ENCODE measurements around the gene GJB4. TPM values are rescaled to one million over a fixed set of nuclear protein-coding genes. Genes with fewer than 3 reads are reported as not detected.
A peak's percentile ranks its signal among the peaks of the same experiment; 100 is the strongest.

The GJB4 gene
- total and polyA plus RNA-seq, 4 donors: not detected

GRCh38 chr1:34787461-34788420 lies 28.2 kb downstream of the GJB4 start:
- Histone ChIP-seq H3K9me3 (ENCODE audit: control insufficient read depth in 4 of 4, low read length in 3 of 4) (no peaks in the 10 kb centered on the region), H3K4me1 (ENCODE audit: control insufficient read depth in 4 of 4, insufficient read depth in 4 of 4, low read length in 3 of 4) (peaks cover 4 to 33% (median 16%) of the 10 kb centered on the region in 4 donors), H3K4me3 (ENCODE audit: low read depth in 1 of 3, low read length in 3 of 3) (no peak overlapping the region), H3K27ac (ENCODE audit: low read depth in 1 of 2, low read length in 2 of 2) (no peak overlapping the region), H3K9ac (ENCODE audit: low read depth in 1 of 2, low read length in 2 of 2) (no peak overlapping the region), H3K36me3 (ENCODE audit: control insufficient read depth in 4 of 4, insufficient read depth in 3 of 4, low read depth in 1 of 4, low read length in 3 of 4) (no peaks in the 10 kb centered on the region), H3K27me3 (ENCODE audit: control insufficient read depth in 4 of 4, insufficient read depth in 4 of 4, low read length in 3 of 4) (no peaks in the 10 kb centered on the region)
- no peak for DNase-seq (ENCODE audit: low spot score)
- 61% methylated on average over 9 of the region's 9 CpGs for WGBS
- no peak for TF ChIP-seq YY1 (IDR thresholded peaks at IDR 0.05)
- no peak for TF ChIP-seq REST (IDR thresholded peaks at IDR 0.05)
- TF ChIP-seq, protein P1, sequence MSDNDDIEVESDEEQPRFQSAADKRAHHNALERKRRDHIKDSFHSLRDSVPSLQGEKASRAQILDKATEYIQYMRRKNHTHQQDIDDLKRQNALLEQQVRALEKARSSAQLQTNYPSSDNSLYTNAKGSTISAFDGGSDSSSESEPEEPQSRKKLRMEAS (IDR thresholded peaks at IDR 0.05): no peak
- no peak for TF ChIP-seq GABPA (IDR thresholded peaks at IDR 0.05 in 1 of 2, conservative IDR thresholded peaks at IDR 0.05 in 1 of 2)
- TF ChIP-seq SP1 (IDR thresholded peaks at IDR 0.05): peak; percentile 28
- TF ChIP-seq EGR1 (IDR thresholded peaks at IDR 0.05; ENCODE audit: low read depth in 2 of 2): no peak
- TF ChIP-seq FOXA1 (IDR thresholded peaks at IDR 0.05): no peak
- no peak for TF ChIP-seq FOXA2 (IDR thresholded peaks at IDR 0.05)
- TF ChIP-seq TAF1 (conservative IDR thresholded peaks at IDR 0.05): no peak
- TF ChIP-seq, protein P2, sequence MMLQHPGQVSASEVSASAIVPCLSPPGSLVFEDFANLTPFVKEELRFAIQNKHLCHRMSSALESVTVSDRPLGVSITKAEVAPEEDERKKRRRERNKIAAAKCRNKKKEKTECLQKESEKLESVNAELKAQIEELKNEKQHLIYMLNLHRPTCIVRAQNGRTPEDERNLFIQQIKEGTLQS (IDR thresholded peaks at IDR 0.05): no peak
- peak; percentile 66 for TF ChIP-seq NR2F2 (IDR thresholded peaks at IDR 0.05)
- no peak for TF ChIP-seq HNF4A (conservative IDR thresholded peaks at IDR 0.05)
- TF ChIP-seq HNF4G (IDR thresholded peaks at IDR 0.05): no peak
- peak; percentile 34 to 52 for TF ChIP-seq RXRA (IDR thresholded peaks at IDR 0.05)
- TF ChIP-seq JUND (IDR thresholded peaks at IDR 0.05): no peak
- TF ChIP-seq, protein P3, sequence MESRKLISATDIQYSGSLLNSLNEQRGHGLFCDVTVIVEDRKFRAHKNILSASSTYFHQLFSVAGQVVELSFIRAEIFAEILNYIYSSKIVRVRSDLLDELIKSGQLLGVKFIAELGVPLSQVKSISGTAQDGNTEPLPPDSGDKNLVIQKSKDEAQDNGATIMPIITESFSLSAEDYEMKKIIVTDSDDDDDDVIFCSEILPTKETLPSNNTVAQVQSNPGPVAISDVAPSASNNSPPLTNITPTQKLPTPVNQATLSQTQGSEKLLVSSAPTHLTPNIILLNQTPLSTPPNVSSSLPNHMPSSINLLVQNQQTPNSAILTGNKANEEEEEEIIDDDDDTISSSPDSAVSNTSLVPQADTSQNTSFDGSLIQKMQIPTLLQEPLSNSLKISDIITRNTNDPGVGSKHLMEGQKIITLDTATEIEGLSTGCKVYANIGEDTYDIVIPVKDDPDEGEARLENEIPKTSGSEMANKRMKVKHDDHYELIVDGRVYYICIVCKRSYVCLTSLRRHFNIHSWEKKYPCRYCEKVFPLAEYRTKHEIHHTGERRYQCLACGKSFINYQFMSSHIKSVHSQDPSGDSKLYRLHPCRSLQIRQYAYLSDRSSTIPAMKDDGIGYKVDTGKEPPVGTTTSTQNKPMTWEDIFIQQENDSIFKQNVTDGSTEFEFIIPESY (IDR thresholded peaks at IDR 0.05): no peak
- peak; percentile 54 to 69 for TF ChIP-seq RAD21 (IDR thresholded peaks at IDR 0.05)
- TF ChIP-seq, protein P4, sequence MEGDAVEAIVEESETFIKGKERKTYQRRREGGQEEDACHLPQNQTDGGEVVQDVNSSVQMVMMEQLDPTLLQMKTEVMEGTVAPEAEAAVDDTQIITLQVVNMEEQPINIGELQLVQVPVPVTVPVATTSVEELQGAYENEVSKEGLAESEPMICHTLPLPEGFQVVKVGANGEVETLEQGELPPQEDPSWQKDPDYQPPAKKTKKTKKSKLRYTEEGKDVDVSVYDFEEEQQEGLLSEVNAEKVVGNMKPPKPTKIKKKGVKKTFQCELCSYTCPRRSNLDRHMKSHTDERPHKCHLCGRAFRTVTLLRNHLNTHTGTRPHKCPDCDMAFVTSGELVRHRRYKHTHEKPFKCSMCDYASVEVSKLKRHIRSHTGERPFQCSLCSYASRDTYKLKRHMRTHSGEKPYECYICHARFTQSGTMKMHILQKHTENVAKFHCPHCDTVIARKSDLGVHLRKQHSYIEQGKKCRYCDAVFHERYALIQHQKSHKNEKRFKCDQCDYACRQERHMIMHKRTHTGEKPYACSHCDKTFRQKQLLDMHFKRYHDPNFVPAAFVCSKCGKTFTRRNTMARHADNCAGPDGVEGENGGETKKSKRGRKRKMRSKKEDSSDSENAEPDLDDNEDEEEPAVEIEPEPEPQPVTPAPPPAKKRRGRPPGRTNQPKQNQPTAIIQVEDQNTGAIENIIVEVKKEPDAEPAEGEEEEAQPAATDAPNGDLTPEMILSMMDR (IDR thresholded peaks at IDR 0.05; ENCODE audit: low read depth, low read length, missing input control): peak; percentile 20
